ENCODE measurements around the gene CHID1.

DNA sequence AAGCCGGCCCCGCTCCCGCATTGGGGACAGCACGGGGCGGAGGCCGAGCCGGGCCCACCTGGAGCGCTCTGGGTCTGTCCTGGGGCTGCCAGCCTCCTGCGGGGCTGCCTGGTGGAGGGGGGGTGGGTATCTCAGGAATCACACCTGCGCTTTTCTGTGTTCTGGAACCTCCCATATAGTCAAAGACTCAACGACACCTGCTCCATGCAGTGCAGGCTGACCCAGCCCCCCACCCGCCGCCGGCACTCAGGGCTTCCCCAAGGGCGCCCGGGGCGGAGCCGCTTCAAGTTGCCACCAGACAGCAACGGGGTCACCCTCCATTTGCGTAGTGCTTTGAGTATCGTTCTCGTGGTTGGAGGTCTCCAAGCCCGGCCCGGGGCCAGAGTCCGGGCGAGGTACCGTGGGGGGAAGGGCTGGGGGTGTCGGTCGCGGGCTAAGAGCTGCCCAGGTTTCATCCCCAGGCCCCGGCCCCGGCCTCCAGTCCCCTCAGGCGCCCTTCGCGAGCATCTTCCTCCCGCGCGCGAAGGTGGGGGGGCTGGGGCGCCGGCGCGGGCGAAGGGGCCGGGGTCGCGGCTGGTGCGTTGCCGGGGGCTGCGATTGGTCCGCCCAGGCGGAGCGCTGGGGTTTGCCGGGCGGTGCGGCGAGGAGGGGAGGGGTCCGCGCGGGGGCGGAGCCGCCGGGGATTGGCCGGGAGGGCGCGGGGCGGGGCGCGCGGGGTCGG lies 61.3 kb downstream of the CHID1 start:
- TF ChIP-seq, protein P1, sequence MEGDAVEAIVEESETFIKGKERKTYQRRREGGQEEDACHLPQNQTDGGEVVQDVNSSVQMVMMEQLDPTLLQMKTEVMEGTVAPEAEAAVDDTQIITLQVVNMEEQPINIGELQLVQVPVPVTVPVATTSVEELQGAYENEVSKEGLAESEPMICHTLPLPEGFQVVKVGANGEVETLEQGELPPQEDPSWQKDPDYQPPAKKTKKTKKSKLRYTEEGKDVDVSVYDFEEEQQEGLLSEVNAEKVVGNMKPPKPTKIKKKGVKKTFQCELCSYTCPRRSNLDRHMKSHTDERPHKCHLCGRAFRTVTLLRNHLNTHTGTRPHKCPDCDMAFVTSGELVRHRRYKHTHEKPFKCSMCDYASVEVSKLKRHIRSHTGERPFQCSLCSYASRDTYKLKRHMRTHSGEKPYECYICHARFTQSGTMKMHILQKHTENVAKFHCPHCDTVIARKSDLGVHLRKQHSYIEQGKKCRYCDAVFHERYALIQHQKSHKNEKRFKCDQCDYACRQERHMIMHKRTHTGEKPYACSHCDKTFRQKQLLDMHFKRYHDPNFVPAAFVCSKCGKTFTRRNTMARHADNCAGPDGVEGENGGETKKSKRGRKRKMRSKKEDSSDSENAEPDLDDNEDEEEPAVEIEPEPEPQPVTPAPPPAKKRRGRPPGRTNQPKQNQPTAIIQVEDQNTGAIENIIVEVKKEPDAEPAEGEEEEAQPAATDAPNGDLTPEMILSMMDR (IDR thresholded peaks at IDR 0.05): no peak
- no peak for TF ChIP-seq EP300 (IDR thresholded peaks at IDR 0.05)
- no peak for TF ChIP-seq POLR2A (IDR thresholded peaks at IDR 0.05)
